Measurements from ENCODE around the gene FOXO6. TPM values are rescaled to one million over a fixed set of nuclear protein-coding genes. Genes with fewer than 3 reads are reported as not detected.

FOXO6 gene
- 0.19 and 0.23 TPM in 2 replicates for total RNA-seq (2014; rRNA removed)
- polyA plus RNA-seq (2012): 0.19 TPM

DNA sequence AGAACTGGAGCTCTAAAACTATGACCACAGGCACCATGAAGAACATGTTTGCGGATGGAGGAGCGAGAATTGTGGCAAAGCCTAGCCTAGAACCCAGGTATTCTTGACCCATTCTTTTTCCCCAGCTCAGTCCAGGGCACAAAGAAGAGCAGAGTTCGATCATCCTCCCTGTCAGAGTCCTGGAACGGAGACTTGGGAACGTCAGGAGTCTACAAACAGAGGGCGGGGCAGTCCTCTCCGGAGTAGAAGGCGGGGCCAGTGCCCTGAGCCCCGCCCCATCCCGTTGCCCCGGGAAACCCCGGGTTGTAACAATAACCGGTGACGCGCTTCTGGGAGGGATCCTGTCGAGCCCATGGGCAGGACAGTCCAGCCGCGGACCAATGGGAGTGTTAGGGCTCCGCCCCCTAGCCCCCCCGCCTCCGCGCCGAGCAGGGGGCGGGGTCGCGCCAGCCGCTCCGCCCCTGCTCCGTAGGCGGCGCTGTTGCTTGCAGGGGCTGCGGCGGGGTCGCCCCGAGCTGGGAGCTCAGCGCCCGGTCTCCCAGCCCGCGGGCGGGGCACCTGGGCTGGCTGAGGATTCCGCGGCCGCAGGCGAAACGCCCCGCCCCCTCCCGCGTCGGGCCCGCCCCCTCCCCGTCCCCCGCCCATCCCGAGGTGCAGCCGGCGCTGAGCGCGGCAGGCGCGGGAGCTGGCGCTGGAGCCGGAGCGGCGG is at the start of gene FOXO6:
Gene FOXO6 (plus strand): TSS at position 649 of the 709 bp plus-strand sequence.
- peak; percentile 95 for DNase-seq (ENCODE audit: low read depth)

DNA sequence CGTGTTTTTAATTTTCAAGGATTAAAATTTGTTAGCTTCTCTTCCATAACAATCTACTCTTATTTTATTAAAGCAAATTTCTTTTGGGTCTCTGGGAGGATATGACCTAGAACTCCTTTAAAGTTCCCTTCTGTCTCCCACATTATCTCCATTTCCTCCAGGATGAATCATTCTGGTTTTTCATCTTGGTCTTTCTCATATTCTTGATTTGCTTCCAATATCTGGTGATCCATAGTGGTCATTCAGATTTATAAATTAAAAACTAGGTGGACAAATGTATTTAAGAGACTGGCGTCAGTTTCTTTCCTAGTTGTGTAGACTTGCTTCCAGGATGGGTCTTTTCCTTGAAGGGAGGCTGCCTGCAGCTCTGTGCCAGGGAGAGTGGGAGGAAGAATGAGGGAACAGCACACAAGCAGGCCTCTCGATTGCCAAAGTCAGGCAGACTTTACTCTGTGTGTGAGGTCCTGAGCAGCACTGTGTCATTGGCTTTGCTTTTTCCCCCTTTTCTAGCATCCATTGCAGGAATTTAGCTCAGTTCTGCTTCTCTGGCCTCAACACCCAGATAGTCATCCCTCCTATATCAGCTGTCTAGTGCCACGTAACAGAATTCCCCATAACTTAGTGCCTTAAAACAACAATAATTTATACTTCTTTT is 48.1 kb upstream of the FOXO6 start:
- no peak for DNase-seq (ENCODE audit: low read depth)

DNA sequence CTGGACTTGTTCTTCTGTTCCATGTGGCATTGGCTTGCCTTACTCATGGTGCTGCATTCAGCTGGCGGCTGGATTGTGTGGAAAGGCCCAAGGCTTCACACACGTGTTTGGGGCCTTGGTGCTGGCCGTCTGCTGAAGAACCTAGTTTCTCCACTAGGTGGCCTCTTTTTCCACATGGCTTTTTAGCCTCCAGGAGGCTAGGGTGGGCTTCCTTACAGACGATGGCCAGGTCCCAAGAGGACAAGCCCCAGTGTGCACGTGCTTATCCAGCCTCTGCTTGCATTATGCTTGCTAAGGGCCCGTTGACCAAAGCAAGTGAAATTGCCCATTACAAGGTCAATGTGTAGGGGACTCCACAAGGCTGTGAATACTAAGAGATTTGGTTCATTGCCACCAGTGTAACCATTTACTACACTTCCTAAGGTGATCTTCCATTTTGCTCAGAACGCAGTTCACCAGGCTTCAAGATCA is 47.5 kb upstream of the FOXO6 start:
- DNase-seq (ENCODE audit: low read depth): no peak

DNA sequence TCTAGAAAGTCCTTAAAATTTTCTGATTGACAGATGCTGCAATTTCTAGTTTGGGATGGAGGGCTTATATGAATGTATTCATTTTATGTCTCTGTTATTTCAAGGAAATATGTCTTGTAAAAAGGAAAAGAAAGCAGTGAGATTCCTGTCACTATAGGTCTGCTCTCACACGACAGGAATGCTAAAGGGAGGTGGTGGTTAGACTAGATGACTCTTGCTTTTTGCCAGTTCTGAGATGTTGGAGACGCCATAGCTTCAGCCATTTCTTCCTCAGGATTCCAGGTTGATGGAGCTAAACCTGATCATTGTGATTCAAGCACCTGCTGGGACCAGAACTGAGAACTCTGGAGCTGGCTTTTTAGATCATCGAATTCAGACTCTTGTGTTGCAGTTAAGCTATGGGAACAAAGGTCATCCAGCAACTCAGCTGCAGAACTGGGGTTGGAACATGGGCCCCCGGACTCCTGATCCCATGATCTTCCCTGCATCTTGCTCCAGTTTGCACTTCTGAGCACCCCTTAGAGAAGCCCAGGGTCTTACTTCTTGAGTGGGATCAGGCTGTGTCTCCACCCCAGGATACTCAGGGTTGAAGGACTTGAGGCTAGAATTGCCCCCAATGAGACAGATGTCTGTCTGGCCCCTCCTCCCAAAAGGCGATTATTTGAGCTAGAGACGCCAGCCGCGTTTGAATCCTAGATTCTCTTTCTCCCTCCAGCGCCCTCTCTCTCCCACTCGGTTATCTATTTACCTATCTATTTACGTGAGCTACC is 46.7 kb upstream of the FOXO6 start:
- DNase-seq (ENCODE audit: low read depth): no peak

- no peak for DNase-seq (ENCODE audit: low read depth)
These were observed 46.0 kb upstream of the FOXO6 start for GRCh38 chr1:41315146-41315822.

- no peak for DNase-seq (ENCODE audit: low read depth)
These were observed 45.4 kb upstream of the FOXO6 start for GRCh38 chr1:41315871-41316270.

DNA sequence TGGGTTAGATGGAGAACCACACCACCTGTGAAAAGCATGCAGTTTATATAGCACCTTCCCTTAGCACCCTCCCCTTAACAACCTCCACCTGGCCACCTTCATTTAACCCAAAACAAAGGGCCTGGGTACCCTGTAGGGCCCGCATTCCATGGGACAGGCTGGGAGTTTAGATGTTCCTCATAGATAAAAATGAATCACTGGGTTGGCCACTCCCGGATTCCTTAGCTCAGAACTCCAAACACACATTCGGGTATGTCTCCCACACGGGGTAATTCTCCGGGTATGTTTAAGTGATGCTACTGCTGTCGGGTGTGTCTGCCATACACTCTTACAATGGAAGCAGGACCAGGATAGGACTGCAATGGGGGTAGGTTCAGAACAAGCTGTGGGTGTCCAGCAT is 43.9 kb upstream of the FOXO6 start:
- DNase-seq (ENCODE audit: low read depth): no peak

GRCh38 chr1:41318135-41318534 is 43.1 kb upstream of the FOXO6 start:
- no peak for DNase-seq (ENCODE audit: low read depth)

DNA sequence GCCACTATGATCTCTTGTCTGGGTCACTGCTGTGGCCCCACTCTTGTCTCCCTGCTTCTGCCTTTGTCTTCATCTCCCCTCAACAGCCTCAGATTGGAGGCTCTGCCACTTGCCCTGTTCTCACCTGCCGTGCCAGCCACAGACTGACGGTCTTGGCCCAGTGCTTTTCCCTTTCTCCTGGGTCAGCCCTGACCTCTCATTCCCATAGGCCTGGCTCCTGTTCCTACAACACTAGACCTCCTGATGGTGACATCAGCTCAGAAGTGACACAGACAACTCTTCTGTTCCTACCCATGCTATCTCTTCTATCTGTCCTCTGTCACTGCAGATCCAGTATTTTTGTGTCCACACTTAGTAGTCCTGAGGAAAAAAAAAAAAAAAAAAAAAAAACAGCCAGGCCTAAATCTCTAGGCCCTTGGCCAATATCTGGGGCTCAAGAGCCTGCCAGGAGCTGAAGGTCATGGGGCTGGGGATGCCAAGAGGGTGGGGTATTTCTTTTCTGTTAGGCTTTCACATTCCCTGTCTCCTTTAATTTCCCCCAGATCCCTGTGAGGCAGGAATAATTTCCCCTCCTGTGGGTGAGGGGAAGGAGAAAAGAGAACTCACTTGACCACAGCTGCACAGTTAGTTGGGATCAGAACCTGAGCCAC is 42.0 kb upstream of the FOXO6 start:
- DNase-seq (ENCODE audit: low read depth): no peak

GRCh38 chr1:41319807-41320711 is 41.2 kb upstream of the FOXO6 start:
- no peak for DNase-seq (ENCODE audit: low read depth)

DNA sequence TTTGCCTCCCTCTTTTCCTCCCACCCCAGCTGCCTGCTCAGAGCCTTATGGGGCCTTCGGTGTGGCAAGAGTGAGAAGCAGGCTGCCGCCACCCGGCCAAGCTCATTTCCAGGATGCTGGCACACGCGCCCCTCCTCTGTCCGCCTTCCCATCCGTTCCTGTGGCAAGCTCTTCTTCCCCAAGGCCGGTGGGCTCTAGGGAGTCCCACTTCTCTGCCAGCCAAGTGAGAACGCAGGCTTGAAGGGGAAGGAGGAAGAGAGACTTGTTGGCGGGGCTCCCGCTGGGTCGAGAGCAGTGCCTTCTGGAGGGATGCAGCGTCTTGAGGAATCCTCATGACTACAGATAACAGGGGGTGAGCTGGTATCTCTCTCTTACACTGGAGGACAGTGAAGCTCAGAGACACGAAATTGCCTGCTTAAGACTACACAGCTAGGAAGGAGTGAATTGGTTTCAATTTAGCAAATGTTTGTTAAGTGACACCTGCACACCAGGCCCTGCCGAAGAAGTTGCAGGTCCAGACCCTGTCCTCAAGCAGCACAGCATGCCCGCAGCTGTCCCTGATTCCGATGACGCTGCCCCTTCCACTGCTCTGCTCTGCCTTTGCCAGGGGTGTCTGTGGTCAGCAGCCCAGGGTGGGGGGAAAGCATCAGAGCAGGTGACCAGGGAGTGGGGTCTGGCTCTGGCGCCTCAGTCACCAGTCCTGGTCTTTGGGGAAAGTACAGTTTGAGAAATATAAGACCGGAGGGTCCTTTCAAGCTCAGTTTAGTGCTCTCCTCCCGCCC is 40.1 kb upstream of the FOXO6 start:
- no peak for DNase-seq (ENCODE audit: low read depth)

DNA sequence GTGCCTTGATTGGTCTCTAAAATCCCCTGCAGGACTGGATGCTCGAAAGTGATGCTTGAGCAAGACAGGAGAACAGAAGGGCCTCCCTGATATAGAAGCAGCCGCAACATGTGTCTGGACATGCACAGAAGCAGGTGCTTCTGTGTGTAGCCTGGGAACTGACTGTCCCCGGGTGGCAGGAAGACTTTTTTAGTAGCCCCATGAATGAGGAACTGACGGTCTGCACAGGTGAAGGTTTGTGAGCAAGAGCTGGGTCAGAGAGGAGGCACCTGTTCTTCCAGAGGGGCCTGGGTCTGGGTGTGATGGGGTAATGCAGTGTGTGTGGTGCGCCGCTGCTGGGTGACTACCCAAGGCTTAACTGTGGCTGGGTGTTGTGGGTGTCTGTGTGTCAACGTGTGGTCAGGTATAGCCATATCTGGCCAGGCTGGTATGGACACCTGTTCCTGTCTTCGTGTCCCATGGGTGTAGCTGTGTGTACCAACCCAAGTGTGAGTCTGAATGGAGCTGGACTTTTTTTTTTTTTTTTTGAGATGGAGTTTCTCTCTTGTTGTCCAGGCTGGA is 39.1 kb upstream of the FOXO6 start:
- DNase-seq (ENCODE audit: low read depth): no peak

DNA sequence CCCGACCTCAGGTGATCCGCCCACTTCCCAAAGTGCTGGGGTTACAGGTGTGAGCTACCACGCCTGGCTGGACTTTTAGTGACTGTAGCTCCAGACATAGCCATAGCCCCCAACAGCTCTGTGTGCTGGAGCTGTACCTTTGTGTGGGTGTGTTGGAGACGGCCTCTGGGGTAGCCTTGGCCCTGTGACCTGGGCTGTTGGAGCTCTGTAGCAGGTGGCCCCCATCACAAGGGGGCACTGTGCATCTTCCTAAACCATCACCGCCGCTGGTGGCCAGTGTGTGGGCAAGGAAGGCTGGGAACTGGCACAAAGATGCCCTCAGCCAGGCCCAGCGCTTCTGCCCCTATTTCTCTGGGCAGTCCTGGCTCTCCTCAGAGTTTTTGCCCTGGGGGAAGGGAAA is 38.4 kb upstream of the FOXO6 start:
- DNase-seq (ENCODE audit: low read depth): peak; percentile 58

- no peak for DNase-seq (ENCODE audit: low read depth)
These were observed 38.0 kb upstream of the FOXO6 start for GRCh38 chr1:41323243-41323642.

- DNase-seq (ENCODE audit: low read depth): peak; percentile 50
These were observed 35.4 kb upstream of the FOXO6 start for GRCh38 chr1:41325801-41326200.

- DNase-seq (ENCODE audit: low read depth): no peak
These were observed 33.7 kb upstream of the FOXO6 start for GRCh38 chr1:41327383-41327999.

DNA sequence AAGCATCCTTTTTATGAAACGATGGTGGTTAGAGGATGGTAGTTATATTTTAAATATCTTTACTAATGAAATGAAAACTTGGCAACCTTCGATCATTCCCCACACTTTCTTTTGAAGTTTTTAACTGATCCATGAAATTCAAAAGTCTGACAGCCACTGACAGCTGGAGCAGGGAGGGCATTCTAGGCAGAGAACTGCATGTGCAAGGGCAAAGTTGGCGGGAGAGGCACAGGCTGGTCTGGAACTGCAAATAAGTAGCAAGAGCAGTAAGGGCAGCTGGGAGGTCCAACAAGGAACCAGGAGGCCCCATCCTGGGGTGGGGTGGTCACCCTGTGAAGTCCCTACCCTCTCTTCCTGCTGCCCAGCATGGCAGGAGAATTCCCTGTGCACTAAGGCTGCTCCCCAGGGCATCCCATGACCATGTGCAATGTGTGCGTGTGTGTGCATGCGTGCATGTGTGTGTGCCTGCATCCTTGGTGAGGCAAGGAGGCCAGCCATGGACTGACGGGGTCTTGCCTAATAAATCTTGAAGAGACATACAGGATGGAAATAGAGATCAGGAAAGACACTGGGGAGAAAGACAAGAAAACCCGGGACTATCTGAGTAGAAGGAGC is 33.1 kb upstream of the FOXO6 start:
- peak; percentile 45 for DNase-seq (ENCODE audit: low read depth)
